Calu3 (cell line): ENCODE measurements around the gene DGCR6. TPM values are rescaled to one million over a fixed set of nuclear protein-coding genes. Genes with fewer than 3 reads are reported as not detected.
A peak's percentile ranks its signal among the peaks of the same experiment; 100 is the strongest.
"Not testable (repeated sequence)": the region's sequence is repeated elsewhere in the genome, so short reads cannot be mapped to it uniquely, and the experiment has no call there.

Experiments used
- BruUV-seq: library from RNA; stranded (reverse); fragments of 400-500 nt; replicated peaks from 2 replicates; lab custom pipeline; 2021; lab: Mats Ljungman, UMichigan
- CTCF ChIA-PET: fragments of 300-600 bp; sonication (Branson Sonifier 250); formaldehyde crosslinking; loops from one replicate; lab custom pipeline; 2022; ENCODE audit warnings: antibody characterized with exemption; lab: Charles Lee
- DNase-seq: peaks from one replicate; pipeline ENCODE4 v3.0.0; 2022
- H3K27ac Mint-ChIP-seq: one replicate; pipeline ENCODE4 v1.8.0; 2022; ENCODE audit warnings: mixed read lengths; ENCODE audit not compliant: unreplicated experiment
- H3K27me3 Mint-ChIP-seq: one replicate; pipeline ENCODE4 v1.8.0; 2022; ENCODE audit warnings: mixed read lengths; ENCODE audit not compliant: unreplicated experiment
- H3K36me3 Mint-ChIP-seq: one replicate; pipeline ENCODE4 v1.8.0; 2022; ENCODE audit warnings: mild to moderate bottlenecking, moderate library complexity, mixed read lengths; ENCODE audit not compliant: insufficient read depth, unreplicated experiment
- H3K4me1 Mint-ChIP-seq: one replicate; pipeline ENCODE4 v1.8.0; 2022; ENCODE audit warnings: mild to moderate bottlenecking, low read depth, mixed read lengths; ENCODE audit not compliant: unreplicated experiment
- H3K4me3 Mint-ChIP-seq: one replicate; pipeline ENCODE4 v1.8.0; 2022; ENCODE audit warnings: mild to moderate bottlenecking, low read depth, moderate library complexity, mixed read lengths; ENCODE audit not compliant: unreplicated experiment
- H3K9me3 Mint-ChIP-seq: one replicate; pipeline ENCODE4 v1.8.0; 2022; ENCODE audit warnings: low read depth, mixed read lengths; ENCODE audit not compliant: unreplicated experiment
- CTCF ChIP-seq: fragments of 200-600 bp; IDR thresholded peaks from one replicate; pipeline ENCODE4 v1.8.0; 2022; ENCODE audit warnings: antibody characterized with exemption; ENCODE audit not compliant: unreplicated experiment
- intact Hi-C: fragments of 100-400 bp; cut with micrococcal nuclease; formaldehyde crosslinking; loops from one replicate; pipeline ENCODE4 v1.10.0; 2022; ENCODE audit not compliant: unreplicated experiment
- total RNA-seq: library from RNA; stranded (reverse); gene quantifications from 2 replicates; pipeline ENCODE4 v1.2.3, GENCODE V29; 2022

DGCR6 gene
- total RNA-seq, 1 experiment from 2014 or later = 3.1 TPM

GRCh38 chr22:18896037-18896657 lies 10.0 kb upstream of the DGCR6 start:
- H3K27me3 Mint-ChIP-seq, CTCF ChIA-PET, H3K27ac Mint-ChIP-seq, H3K36me3 Mint-ChIP-seq, BruUV-seq, H3K4me3 Mint-ChIP-seq, H3K4me1 Mint-ChIP-seq, H3K9me3 Mint-ChIP-seq, DNase-seq, intact Hi-C loops: not testable (repeated sequence)

DNA sequence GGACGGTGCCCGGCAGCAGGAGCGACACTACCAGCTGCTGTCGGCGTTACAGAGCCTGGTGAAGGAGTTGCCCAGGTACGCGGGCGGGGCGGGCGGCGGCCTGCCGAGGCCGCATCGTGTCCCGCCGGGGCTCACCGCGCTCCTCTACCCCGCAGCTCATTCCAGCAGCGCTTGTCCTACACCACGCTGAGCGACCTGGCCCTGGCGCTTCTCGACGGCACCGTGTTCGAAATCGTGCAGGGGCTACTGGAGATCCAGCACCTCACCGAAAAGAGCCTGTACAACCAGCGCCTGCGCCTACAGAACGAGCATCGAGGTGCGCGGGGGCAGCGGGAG lies 258 bp downstream of the DGCR6 start:
- H3K4me3 Mint-ChIP-seq, H3K4me1 Mint-ChIP-seq, intact Hi-C loops, H3K27me3 Mint-ChIP-seq, H3K27ac Mint-ChIP-seq, H3K36me3 Mint-ChIP-seq, DNase-seq, H3K9me3 Mint-ChIP-seq, BruUV-seq: not testable (repeated sequence)
- CTCF ChIA-PET = interaction anchor here (0.6 to 1.4 kb wide), 3 partner anchors 23 to 238 kb away, joined by 3 read pairs; partner anchors contain the start of gene ESS2

DNA sequence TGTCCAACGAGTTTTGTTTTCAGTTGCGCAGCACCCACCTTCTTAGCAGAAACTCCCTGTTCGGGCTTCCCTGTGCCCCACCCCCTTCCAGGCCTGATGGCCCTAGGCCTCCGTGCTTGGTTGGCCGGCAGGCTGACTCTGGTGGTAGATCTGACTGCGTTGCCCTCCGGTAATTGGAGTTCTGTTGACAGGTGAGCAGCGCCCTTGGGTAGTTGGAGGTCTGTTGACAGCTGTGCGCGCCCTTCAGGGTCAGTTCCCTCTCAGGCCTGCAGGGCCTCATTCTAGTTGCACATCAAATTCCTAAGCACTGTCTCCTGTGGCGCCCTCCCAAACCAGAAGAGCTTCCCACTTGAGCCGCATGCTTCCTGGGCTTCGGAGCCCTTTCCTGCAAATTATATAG lies 776 bp downstream of the DGCR6 start:
- intact Hi-C loops = no loop called here
- TSS peak; percentile 74 for BruUV-seq
- Mint-ChIP-seq H3K27ac (no peak overlapping the region), H3K4me3 (no peak overlapping the region), H3K27me3 (no peaks in the 10 kb centered on the region), H3K36me3 (no peaks in the 10 kb centered on the region), H3K9me3 (no peaks in the 10 kb centered on the region), H3K4me1 (no peaks in the 10 kb centered on the region)
- DNase-seq = no peak
- CTCF ChIA-PET = interaction anchor here (0.8 to 1.4 kb wide), 2 partner anchors 23 to 238 kb away, joined by 3 read pairs; partner anchors contain the start of gene ESS2
- no peak for TF ChIP-seq CTCF

GRCh38 chr22:18909556-18909955 lies 3.4 kb downstream of the DGCR6 start:
- BruUV-seq = no TSS peak
- no peak for TF ChIP-seq CTCF
- H3K27me3 Mint-ChIP-seq = no peaks in the 10 kb centered on the region
- intact Hi-C loops = no loop called here
- no peaks in the 10 kb centered on the region for H3K4me1 Mint-ChIP-seq
- no peak overlapping the region for H3K27ac Mint-ChIP-seq
- H3K36me3 Mint-ChIP-seq = no peaks in the 10 kb centered on the region
- DNase-seq = no peak
- CTCF ChIA-PET = no interaction called here
- H3K4me3 Mint-ChIP-seq = no peak overlapping the region
- no peaks in the 10 kb centered on the region for H3K9me3 Mint-ChIP-seq

DNA sequence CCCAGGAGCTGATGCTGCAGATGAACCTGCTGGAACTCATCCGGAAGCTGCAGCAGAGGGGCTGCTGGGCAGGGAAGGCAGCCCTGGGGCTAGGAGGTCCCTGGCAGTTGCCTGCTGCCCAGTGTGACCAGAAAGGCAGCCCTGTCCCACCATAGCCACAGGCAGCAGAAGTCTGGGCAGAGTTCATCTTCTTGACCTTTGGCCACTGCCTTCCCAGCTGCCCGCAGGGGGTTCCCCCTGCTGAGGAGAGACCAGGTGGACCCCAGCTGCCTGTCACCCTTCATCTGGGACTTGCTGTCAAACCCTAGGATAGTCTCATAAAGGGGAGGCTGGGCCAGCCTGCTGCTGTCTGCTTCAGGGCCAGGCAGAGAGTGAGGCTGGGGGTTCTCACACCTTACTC lies 5.4 kb downstream of the DGCR6 start:
- not testable (repeated sequence) for BruUV-seq, H3K4me3 Mint-ChIP-seq

GRCh38 chr22:18912264-18912946 lies 6.3 kb downstream of the DGCR6 start:
- CTCF ChIA-PET, BruUV-seq, H3K9me3 Mint-ChIP-seq, H3K27me3 Mint-ChIP-seq, H3K4me3 Mint-ChIP-seq, intact Hi-C loops, H3K36me3 Mint-ChIP-seq, H3K4me1 Mint-ChIP-seq, H3K27ac Mint-ChIP-seq, DNase-seq: not testable (repeated sequence)

More for the DNA sequence above, 5.4 kb downstream of the DGCR6 start:
- DNase-seq, H3K9me3 Mint-ChIP-seq, H3K27me3 Mint-ChIP-seq, intact Hi-C loops, CTCF ChIA-PET, H3K27ac Mint-ChIP-seq, H3K4me1 Mint-ChIP-seq, H3K36me3 Mint-ChIP-seq: not testable (repeated sequence)

DNA sequence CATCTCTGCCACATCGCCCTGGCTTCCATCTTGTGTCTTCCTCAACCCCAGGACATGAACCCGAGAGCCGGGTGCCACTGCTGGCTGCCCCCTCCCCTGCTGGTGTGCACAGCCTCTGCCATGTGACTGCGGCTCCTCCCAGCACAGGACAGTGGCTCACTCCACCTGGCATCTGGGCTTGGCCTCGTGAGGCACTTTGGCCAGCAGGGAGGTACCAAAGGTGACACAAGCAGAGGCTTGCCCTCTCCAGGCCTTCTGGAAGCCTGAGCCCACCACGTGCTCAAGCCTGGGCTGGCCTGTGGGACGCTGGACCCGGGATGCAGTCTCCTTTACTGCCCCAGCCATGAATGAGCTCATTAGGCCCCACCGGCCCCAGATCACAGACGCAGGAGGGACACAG lies 8.4 kb downstream of the DGCR6 start:
- CTCF ChIA-PET, intact Hi-C loops, H3K4me3 Mint-ChIP-seq, H3K36me3 Mint-ChIP-seq, H3K27me3 Mint-ChIP-seq, H3K27ac Mint-ChIP-seq, BruUV-seq, DNase-seq, H3K9me3 Mint-ChIP-seq, H3K4me1 Mint-ChIP-seq: not testable (repeated sequence)

- H3K27me3 Mint-ChIP-seq, H3K4me3 Mint-ChIP-seq, CTCF ChIA-PET, H3K4me1 Mint-ChIP-seq, H3K27ac Mint-ChIP-seq, H3K9me3 Mint-ChIP-seq, BruUV-seq, H3K36me3 Mint-ChIP-seq, intact Hi-C loops, DNase-seq: not testable (repeated sequence)
Measured at GRCh38 chr22:18915550-18915949, 9.4 kb downstream of the DGCR6 start.
